H7 (cell line): ENCODE results near the gene SMG6. TPM values are rescaled to one million over a fixed set of nuclear protein-coding genes. Genes with fewer than 3 reads are reported as not detected.
A peak's percentile ranks its signal among the peaks of the same experiment; 100 is the strongest.
"Not testable (repeated sequence)": the region's sequence is repeated elsewhere in the genome, so short reads cannot be mapped to it uniquely, and the experiment has no call there.

ENCODE experiments used
- DNase-seq: peaks from one replicate; pipeline ENCODE4 v3.0.0; 2012
- H3K27me3 ChIP-seq: 2 replicates; pipeline ENCODE4 v1.6.0; 2011; ENCODE audit warnings: mild to moderate bottlenecking, low read length; ENCODE audit not compliant: control insufficient read depth, insufficient read depth
- H3K36me3 ChIP-seq: replicated peaks from 2 replicates; pipeline ENCODE4 v1.5.1; 2011; ENCODE audit warnings: low read length; ENCODE audit not compliant: control insufficient read depth, insufficient read depth
- H3K4me3 ChIP-seq: 2 replicates; pipeline ENCODE4 v1.5.1; 2011; ENCODE audit warnings: low read depth, mild to moderate bottlenecking, control low read depth, low read length, moderate library complexity; ENCODE audit not compliant: insufficient read depth
- total RNA-seq: library from RNA; depleted of rRNA; stranded (reverse); fragments of >200 nt; shearing (Covaris generic); gene quantifications from 2 replicates; pipeline ENCODE4 v1.2.3, GENCODE V29; 2014

SMG6 gene
- total RNA-seq, 1 experiment from 2014 or later: 18.2 TPM

DNA sequence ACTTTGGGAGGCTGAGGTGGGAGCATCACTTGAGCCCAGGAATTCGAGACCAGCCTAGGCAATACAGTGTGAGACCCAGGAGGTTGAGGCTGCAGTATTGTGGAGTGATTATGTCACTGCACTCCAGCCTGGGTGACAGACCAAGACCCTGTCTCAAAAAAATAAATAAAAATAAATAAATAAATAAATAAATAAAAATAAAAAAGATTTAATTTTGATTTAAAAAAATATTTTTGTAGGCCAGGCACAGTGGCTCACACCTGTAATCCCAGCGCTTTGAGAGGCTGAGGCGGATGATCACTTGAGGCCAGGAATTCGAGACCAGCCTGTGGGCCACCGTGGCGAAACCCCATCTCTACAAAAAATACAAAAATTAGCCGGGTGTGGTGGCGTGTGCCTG, 104.2 kb downstream of the SMG6 start:
- not testable (repeated sequence) for H3K4me3 ChIP-seq, H3K27me3 ChIP-seq, DNase-seq, H3K36me3 ChIP-seq

DNA sequence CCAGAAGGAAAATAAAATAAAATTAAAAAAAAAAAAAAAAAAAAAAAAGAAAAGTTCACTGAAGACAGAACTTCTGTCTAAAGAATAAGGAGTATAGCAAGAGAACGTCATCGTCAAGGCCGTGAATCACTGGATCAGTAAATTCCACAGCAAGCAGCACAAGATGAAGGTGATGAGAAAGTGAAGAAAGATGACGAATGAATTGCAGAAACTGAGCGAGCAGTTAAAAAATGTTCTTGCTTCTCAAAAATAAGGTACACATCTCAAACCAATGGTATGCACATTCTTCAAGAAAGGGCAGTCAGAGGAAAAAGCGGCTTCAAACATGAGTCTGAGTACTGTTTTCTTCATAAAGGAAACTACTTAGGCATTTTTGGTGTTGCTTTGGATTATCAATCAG, 104.7 kb downstream of the SMG6 start:
- H3K4me3 ChIP-seq: no peak overlapping the region
- H3K36me3 ChIP-seq: no peaks in the 10 kb centered on the region
- no peaks in the 10 kb centered on the region for H3K27me3 ChIP-seq
- no peak for DNase-seq

DNA sequence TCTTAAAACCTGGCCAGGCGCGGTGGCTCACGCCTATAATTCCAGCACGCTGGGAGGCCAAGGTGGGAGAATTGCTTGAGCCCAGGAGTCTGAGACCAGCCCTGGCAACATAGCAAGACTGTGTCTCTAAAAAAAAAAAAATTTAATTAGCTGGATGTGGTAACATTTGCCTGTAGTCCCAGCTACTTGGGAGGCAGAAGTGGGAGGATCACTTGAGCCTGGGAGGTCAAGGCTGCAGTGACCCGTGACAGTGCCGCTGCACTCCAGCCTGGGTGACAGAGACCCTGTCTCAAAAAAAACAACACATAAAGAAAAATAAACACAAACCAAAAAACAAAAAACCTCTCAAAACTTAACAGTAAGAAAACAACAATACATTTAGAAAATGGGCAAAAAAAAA, 106.3 kb downstream of the SMG6 start:
- Histone ChIP-seq H3K27me3 (no peaks in the 10 kb centered on the region), H3K36me3 (no peaks in the 10 kb centered on the region), H3K4me3 (no peak overlapping the region)
- DNase-seq: no peak

- H3K36me3 ChIP-seq: no peaks in the 10 kb centered on the region
- no peak for DNase-seq
- H3K27me3 ChIP-seq: no peaks in the 10 kb centered on the region
- no peak overlapping the region for H3K4me3 ChIP-seq
These were observed 107.9 kb downstream of the SMG6 start for GRCh38 chr17:2195729-2196128.

- H3K4me3 ChIP-seq: no peak overlapping the region
- H3K36me3 ChIP-seq: no peaks in the 10 kb centered on the region
- H3K27me3 ChIP-seq: no peaks in the 10 kb centered on the region
- peak; percentile 80 for DNase-seq
These were observed 108.7 kb downstream of the SMG6 start for GRCh38 chr17:2194889-2195335.

GRCh38 chr17:2192367-2193057, 111.1 kb downstream of the SMG6 start:
- no peaks in the 10 kb centered on the region for H3K36me3 ChIP-seq
- DNase-seq: no peak

DNA sequence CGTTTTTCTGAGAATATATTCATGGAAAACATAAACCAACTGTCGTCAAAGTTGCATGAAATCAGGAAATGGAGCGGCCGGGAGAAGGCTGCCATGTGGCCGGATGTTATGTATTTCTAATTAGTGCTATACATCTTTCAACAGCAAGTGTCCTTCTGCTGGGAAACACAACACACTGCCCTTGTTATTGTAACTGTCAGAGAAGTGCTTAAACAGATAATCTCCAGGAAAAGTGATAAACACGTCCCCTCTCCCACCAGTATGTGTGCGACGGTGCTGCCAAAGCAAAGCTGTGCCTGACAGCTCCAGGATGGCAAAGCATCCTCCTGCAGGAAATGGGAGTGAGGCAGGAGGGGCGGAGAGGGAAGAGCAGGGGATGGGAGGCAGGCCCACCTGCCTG, 111.8 kb downstream of the SMG6 start:
- no peaks in the 10 kb centered on the region; the same call in 1 of the 2 replicates for H3K36me3 ChIP-seq
- no peak for DNase-seq
- H3K4me3 ChIP-seq: no peak overlapping the region
- no peaks in the 10 kb centered on the region for H3K27me3 ChIP-seq

More at GRCh38 chr17:2192367-2193057, 111.1 kb downstream of the SMG6 start:
- no peaks in the 10 kb centered on the region for H3K27me3 ChIP-seq
- H3K4me3 ChIP-seq: no peak overlapping the region

DNA sequence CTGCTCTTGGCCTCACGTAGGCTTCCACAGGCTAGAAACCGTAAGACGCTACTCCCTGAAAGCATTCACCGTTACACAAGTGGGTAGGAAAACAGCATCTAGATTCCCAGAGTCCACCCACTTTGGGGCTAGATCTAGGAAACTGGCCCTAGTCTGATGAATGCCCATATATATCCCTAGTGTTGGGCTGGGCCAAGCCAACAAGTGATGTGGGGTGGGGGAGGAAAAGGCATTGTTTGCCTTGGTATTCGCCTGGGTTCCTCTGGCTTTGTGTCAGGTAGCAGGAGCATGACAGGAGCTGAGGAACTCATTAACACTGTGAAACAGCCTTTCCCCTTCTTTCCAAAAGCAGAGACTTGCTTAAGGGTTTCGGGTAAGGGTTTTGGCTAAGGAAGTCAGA, 112.4 kb downstream of the SMG6 start:
- DNase-seq: no peak
- no peaks in the 10 kb centered on the region; the same call in 1 of the 2 replicates for H3K36me3 ChIP-seq
- no peaks in the 10 kb centered on the region for H3K27me3 ChIP-seq
- H3K4me3 ChIP-seq: no peak overlapping the region

- no peaks in the 10 kb centered on the region; the same call in 1 of the 2 replicates for H3K36me3 ChIP-seq
- DNase-seq: no peak
These were observed 113.6 kb downstream of the SMG6 start for GRCh38 chr17:2190014-2190413.

GRCh38 chr17:2188971-2189630, 114.5 kb downstream of the SMG6 start:
- Histone ChIP-seq H3K36me3 (no peaks in the 10 kb centered on the region; the same call in 1 of the 2 replicates), H3K4me3 (no peak overlapping the region), H3K27me3 (no peaks in the 10 kb centered on the region)
- DNase-seq: no peak

More at GRCh38 chr17:2190014-2190413, 113.6 kb downstream of the SMG6 start:
- no peaks in the 10 kb centered on the region for H3K27me3 ChIP-seq
- no peak overlapping the region for H3K4me3 ChIP-seq

DNA sequence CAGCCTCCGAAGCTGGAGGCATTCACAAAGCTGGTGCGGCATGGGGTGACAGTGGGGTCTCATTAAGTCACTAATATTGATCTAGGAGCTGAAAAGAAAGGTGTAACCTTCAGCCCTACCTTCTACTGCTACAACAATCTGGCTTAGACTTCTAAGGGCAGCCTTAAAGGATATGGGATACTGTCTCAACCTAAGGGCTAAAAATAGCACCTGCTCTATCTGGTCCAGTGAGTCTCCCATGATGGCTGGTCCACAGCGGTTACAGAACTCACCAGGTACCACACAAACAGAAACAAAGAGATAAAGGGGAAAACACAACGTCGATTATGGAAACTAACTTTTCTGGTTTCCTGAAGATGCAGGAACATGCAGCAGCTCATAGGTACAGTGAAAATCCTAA, 115.8 kb downstream of the SMG6 start:
- DNase-seq: no peak
- no peaks in the 10 kb centered on the region; the same call in none of the 2 replicates for H3K36me3 ChIP-seq
- H3K27me3 ChIP-seq: no peaks in the 10 kb centered on the region
- H3K4me3 ChIP-seq: no peak overlapping the region

DNA sequence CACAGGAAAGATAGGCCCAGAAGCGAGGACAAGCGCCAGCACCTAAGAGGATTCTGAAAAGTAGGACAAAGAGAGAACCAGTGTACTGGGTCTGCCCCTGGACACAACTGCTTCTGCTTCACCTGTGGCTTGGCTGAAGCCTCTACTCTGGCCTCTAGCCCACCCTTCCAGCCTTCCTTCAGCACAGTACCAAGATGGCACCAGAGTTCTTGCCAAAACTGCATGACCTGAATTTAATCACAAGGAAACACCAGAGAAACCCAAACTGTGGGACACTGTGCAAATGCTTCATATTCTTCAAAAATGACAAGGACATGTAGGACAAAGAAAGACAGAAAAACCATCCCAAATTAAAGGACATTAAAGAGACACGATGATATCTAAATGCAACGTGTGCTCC, 116.6 kb downstream of the SMG6 start:
- Histone ChIP-seq H3K27me3 (no peaks in the 10 kb centered on the region), H3K4me3 (no peak overlapping the region), H3K36me3 (no peaks in the 10 kb centered on the region; the same call in none of the 2 replicates)
- no peak for DNase-seq

DNA sequence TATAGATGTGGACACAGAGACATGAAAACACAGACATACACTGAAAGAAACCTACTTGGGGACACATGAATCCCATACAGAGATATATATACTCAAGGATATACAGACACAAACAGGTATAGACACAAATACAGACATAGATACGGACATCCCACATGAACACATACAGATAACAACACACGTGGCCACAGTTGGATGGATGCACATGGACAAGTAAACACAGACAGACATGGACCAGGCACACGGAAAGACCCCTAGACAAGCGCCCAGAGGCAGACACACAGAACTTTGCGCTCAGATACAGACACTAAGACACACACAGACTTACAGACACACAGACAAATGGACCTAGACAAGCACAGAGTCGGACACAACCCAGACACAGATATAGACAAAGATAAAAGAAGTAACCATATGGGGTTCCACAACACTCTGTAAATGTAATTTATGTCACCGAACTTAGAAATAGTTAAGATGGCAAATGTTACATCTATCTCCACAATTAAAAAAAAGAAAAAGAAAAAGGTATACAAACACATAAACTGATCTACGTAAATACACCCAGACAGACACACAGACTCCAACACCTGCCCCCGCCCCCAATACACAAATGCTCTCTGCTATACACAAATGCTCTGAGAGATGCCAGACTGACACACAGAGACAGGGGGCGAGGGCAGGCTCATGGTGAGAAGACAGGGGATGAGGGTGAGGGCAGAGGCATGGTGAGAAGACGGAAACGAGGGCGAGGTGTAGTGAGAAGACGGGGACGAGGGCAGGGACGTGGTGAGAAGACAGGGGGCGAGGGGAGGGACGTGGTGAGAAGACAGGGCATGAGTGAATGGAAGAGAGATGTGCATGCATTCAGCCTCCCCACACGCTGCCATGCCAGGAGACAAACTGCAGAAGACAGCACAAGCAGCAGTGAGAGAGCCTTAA, 118.3 kb downstream of the SMG6 start:
- H3K36me3 ChIP-seq: no peaks in the 10 kb centered on the region; the same call in none of the 2 replicates
- H3K4me3 ChIP-seq: no peak overlapping the region
- DNase-seq: no peak
- H3K27me3 ChIP-seq: no peaks in the 10 kb centered on the region

- Histone ChIP-seq H3K36me3 (no peaks in the 10 kb centered on the region; the same call in none of the 2 replicates), H3K27me3 (no peaks in the 10 kb centered on the region), H3K4me3 (no peak overlapping the region)
- DNase-seq: no peak
These were observed 120.2 kb downstream of the SMG6 start for GRCh38 chr17:2183346-2183745.
